Spinal cord (tissue), 10 donors: ENCODE measurements around the gene MYL2. TPM values are rescaled to one million over a fixed set of nuclear protein-coding genes. Genes with fewer than 3 reads are reported as not detected.
A peak's percentile ranks its signal among the peaks of the same experiment; 100 is the strongest.

Source experiments
- DNase-seq, 6 donors: peaks; one replicate each; pipeline versions ENCODE4 v3.0.0 to v3.0.0-alpha.2; 2013 to 2015; ENCODE audit warnings: low spot score in 6 of 6, low read depth in 4 of 6
- H3K27ac ChIP-seq: one replicate; pipeline ENCODE4 v1.5.1; 2013; ENCODE audit warnings: low read depth, low read length, control low read depth
- H3K27me3 ChIP-seq: one replicate; pipeline ENCODE4 v1.6.1; 2013; ENCODE audit warnings: low read length; ENCODE audit not compliant: control insufficient read depth, insufficient read depth
- H3K36me3 ChIP-seq: one replicate; pipeline ENCODE4 v1.6.1; 2013; ENCODE audit warnings: low read length; ENCODE audit not compliant: control insufficient read depth, insufficient read depth
- H3K4me1 ChIP-seq: one replicate; pipeline ENCODE4 v1.6.1; 2013; ENCODE audit warnings: low read length; ENCODE audit not compliant: control insufficient read depth, insufficient read depth
- H3K4me3 ChIP-seq: one replicate; pipeline ENCODE4 v1.5.1; 2013; ENCODE audit warnings: low read depth, low read length, control low read depth
- H3K9me3 ChIP-seq: one replicate; pipeline ENCODE4 v1.6.1; 2013; ENCODE audit warnings: low read length; ENCODE audit not compliant: control insufficient read depth, insufficient read depth
- WGBS: methylation state at CpG from one replicate; pipeline ENCODE4 v1.1.5; 2013; ENCODE audit warnings: missing lambda C conversion rate; ENCODE audit not compliant: insufficient coverage; 5-methylcytosine and 5-hydroxymethylcytosine counted together
- polyA plus RNA-seq, 2 donors: library from polyadenylated mRNA; unstranded; fragments of 120-200 nt; gene quantifications; one replicate each; pipeline ENCODE4 v1.2.1, GENCODE V29; 2013; ENCODE audit not compliant: insufficient read length in 2 of 2
- total RNA-seq, 2 donors: library from RNA; depleted of rRNA in 1 of 2; stranded (reverse); fragments of 120-200 nt in 1 of 2; fragments of >200 nt in 1 of 2; gene quantifications; one replicate each; pipeline versions ENCODE4 v1.2.3 to v1.2.4, GENCODE V29; 2013 to 2014
- donor health status: healthy.

Gene MYL2
- total and polyA plus RNA-seq, 4 donors = 2.0 TPM; not detected in 3

- no peaks in the 10 kb centered on the region for H3K36me3 ChIP-seq
- DNase-seq = no peak
- WGBS = 71% methylated on average over 1 of the region's 2 CpGs
- no peak overlapping the region for H3K27ac ChIP-seq
- H3K9me3 ChIP-seq = no peaks in the 10 kb centered on the region
- no peaks in the 10 kb centered on the region for H3K27me3 ChIP-seq
- no peak overlapping the region for H3K4me3 ChIP-seq
- H3K4me1 ChIP-seq = no peaks in the 10 kb centered on the region
These were observed 23.0 kb upstream of the MYL2 start for GRCh38 chr12:110943373-110943772.

- 85% methylated on average over 4 of the region's 6 CpGs for WGBS
- H3K9me3 ChIP-seq = no peaks in the 10 kb centered on the region
- H3K36me3 ChIP-seq = no peaks in the 10 kb centered on the region
- H3K4me3 ChIP-seq = no peak overlapping the region
- H3K4me1 ChIP-seq = peaks cover 8% of the 10 kb centered on the region
- H3K27ac ChIP-seq = no peak overlapping the region
- peaks cover 5% of the 10 kb centered on the region for H3K27me3 ChIP-seq
- no peak for DNase-seq
These were observed 21.0 kb upstream of the MYL2 start for GRCh38 chr12:110941391-110941790.

GRCh38 chr12:110940933-110941332 is 20.6 kb upstream of the MYL2 start:
- Histone ChIP-seq H3K9me3 (no peaks in the 10 kb centered on the region), H3K4me1 (peaks cover 8% of the 10 kb centered on the region), H3K36me3 (no peaks in the 10 kb centered on the region), H3K4me3 (no peak overlapping the region), H3K27me3 (peaks cover 5% of the 10 kb centered on the region), H3K27ac (no peak overlapping the region)
- 76% methylated on average over 7 of the region's 7 CpGs for WGBS
- DNase-seq = no peak

- Histone ChIP-seq H3K27ac (no peak overlapping the region), H3K4me1 (peaks cover 8% of the 10 kb centered on the region), H3K36me3 (no peaks in the 10 kb centered on the region), H3K9me3 (no peaks in the 10 kb centered on the region), H3K27me3 (peaks cover 5% of the 10 kb centered on the region), H3K4me3 (no peak overlapping the region)
- DNase-seq = no peak
- 100% methylated on average over 1 of the region's 4 CpGs for WGBS
These were observed 19.9 kb upstream of the MYL2 start for GRCh38 chr12:110940296-110940695.

- H3K4me1 ChIP-seq = peaks cover 8% of the 10 kb centered on the region
- no peaks in the 10 kb centered on the region for H3K36me3 ChIP-seq
- no peak overlapping the region for H3K4me3 ChIP-seq
- DNase-seq = peak; percentile 17 to 86 (median 44)
- no peaks in the 10 kb centered on the region for H3K9me3 ChIP-seq
- no peak overlapping the region for H3K27ac ChIP-seq
- peaks cover 5% of the 10 kb centered on the region for H3K27me3 ChIP-seq
- WGBS = 3% methylated on average over 16 of the region's 21 CpGs
These were observed 16.8 kb upstream of the MYL2 start for GRCh38 chr12:110937104-110937641.

- no peak overlapping the region for H3K27ac ChIP-seq
- 12% methylated on average over 8 of the region's 13 CpGs for WGBS
- H3K4me3 ChIP-seq = no peak overlapping the region
- peaks cover 5% of the 10 kb centered on the region for H3K27me3 ChIP-seq
- DNase-seq = no peak
- no peaks in the 10 kb centered on the region for H3K9me3 ChIP-seq
- H3K36me3 ChIP-seq = no peaks in the 10 kb centered on the region
- peaks cover 8% of the 10 kb centered on the region for H3K4me1 ChIP-seq
These were observed 16.2 kb upstream of the MYL2 start for GRCh38 chr12:110936367-110937103.

- WGBS = 100% methylated on average over 1 of the region's 4 CpGs
- Histone ChIP-seq H3K36me3 (no peaks in the 10 kb centered on the region), H3K9me3 (no peaks in the 10 kb centered on the region), H3K4me3 (no peak overlapping the region), H3K27ac (no peak overlapping the region), H3K4me1 (peaks cover 14% of the 10 kb centered on the region), H3K27me3 (peaks cover 5% of the 10 kb centered on the region)
- no peak for DNase-seq
These were observed 15.2 kb upstream of the MYL2 start for GRCh38 chr12:110935588-110935987.

- peaks cover 14% of the 10 kb centered on the region for H3K4me1 ChIP-seq
- H3K36me3 ChIP-seq = no peaks in the 10 kb centered on the region
- H3K4me3 ChIP-seq = no peak overlapping the region
- H3K27me3 ChIP-seq = peaks cover 5% of the 10 kb centered on the region
- no peak for DNase-seq
- no peaks in the 10 kb centered on the region for H3K9me3 ChIP-seq
- no peak overlapping the region for H3K27ac ChIP-seq
- 79% methylated on average over 3 of the region's 3 CpGs for WGBS
These were observed 13.9 kb upstream of the MYL2 start for GRCh38 chr12:110934093-110934852.

- Histone ChIP-seq H3K4me1 (peaks cover 14% of the 10 kb centered on the region), H3K36me3 (no peaks in the 10 kb centered on the region), H3K9me3 (no peaks in the 10 kb centered on the region), H3K4me3 (no peak overlapping the region), H3K27me3 (peaks cover 5% of the 10 kb centered on the region), H3K27ac (no peak overlapping the region)
- WGBS = 80% methylated on average over 16 of the region's 16 CpGs
- DNase-seq = no peak
These were observed 13.1 kb upstream of the MYL2 start for GRCh38 chr12:110933326-110933974.
